NCI-H1436 treated with DMSO at 0.1 percent for 48 hours (cell line): Measurements from ENCODE around the gene CCDC85C.

ENCODE experiments used
- DNase-seq: peaks from one replicate; lab custom pipeline; 2025; lab: John Stamatoyannopoulos, UW

The CCDC85C gene

GRCh38 chr14:99572173-99572999 is 31.6 kb downstream of the CCDC85C start:
- DNase-seq: no peak

GRCh38 chr14:99571303-99571986 is 32.6 kb downstream of the CCDC85C start:
- DNase-seq: no peak

GRCh38 chr14:99570544-99571302 is 33.3 kb downstream of the CCDC85C start:
- no peak for DNase-seq

- no peak for DNase-seq
These were observed 34.1 kb downstream of the CCDC85C start for GRCh38 chr14:99569725-99570543.

- no peak for DNase-seq
These were observed 35.1 kb downstream of the CCDC85C start for GRCh38 chr14:99568567-99569560.

GRCh38 chr14:99566390-99567354 is 37.3 kb downstream of the CCDC85C start:
- DNase-seq: no peak

- DNase-seq: no peak
These were observed 38.0 kb downstream of the CCDC85C start for GRCh38 chr14:99566009-99566389.

- no peak for DNase-seq
These were observed 38.6 kb downstream of the CCDC85C start for GRCh38 chr14:99565383-99565782.

GRCh38 chr14:99564926-99565259 is 39.1 kb downstream of the CCDC85C start:
- DNase-seq: no peak

- DNase-seq: no peak
These were observed 39.6 kb downstream of the CCDC85C start for GRCh38 chr14:99564256-99564925.

GRCh38 chr14:99563749-99564129 is 40.3 kb downstream of the CCDC85C start:
- no peak for DNase-seq

- DNase-seq: no peak
These were observed 40.9 kb downstream of the CCDC85C start for GRCh38 chr14:99562856-99563748.

- no peak for DNase-seq
These were observed 42.1 kb downstream of the CCDC85C start for GRCh38 chr14:99561864-99562263.

- DNase-seq: no peak
These were observed 42.9 kb downstream of the CCDC85C start for GRCh38 chr14:99560922-99561683.

- no peak for DNase-seq
These were observed 43.6 kb downstream of the CCDC85C start for GRCh38 chr14:99560403-99560802.

GRCh38 chr14:99559286-99559990 is 44.6 kb downstream of the CCDC85C start:
- no peak for DNase-seq
